Measurements from ENCODE around the gene LAMTOR2.

The LAMTOR2 gene

GRCh38 chr1:156097499-156098178, 43.1 kb downstream of the LAMTOR2 start:
- no peak for DNase-seq (ENCODE audit: low spot score)
- FAIRE-seq, result no peak

- FAIRE-seq, result no peak
- no peak for DNase-seq (ENCODE audit: low spot score)
These were observed 44.2 kb downstream of the LAMTOR2 start for GRCh38 chr1:156098784-156099183.

GRCh38 chr1:156099282-156099681, 44.7 kb downstream of the LAMTOR2 start:
- FAIRE-seq (no peak), DNase-seq (ENCODE audit: low spot score) (no peak)

GRCh38 chr1:156100205-156100995, 45.8 kb downstream of the LAMTOR2 start:
- peak; percentile 45 for DNase-seq (ENCODE audit: low spot score)
- FAIRE-seq, result no peak

GRCh38 chr1:156101880-156102279, 47.3 kb downstream of the LAMTOR2 start:
- FAIRE-seq (no peak), DNase-seq (ENCODE audit: low spot score) (no peak)

GRCh38 chr1:156102633-156103511, 48.3 kb downstream of the LAMTOR2 start:
- DNase-seq (ENCODE audit: low spot score), result no peak
- FAIRE-seq, result no peak

- FAIRE-seq (no peak), DNase-seq (ENCODE audit: low spot score) (no peak)
These were observed 49.0 kb downstream of the LAMTOR2 start for GRCh38 chr1:156103521-156103947.

- DNase-seq (ENCODE audit: low spot score), result peak; percentile 50
- no peak for FAIRE-seq
These were observed 49.7 kb downstream of the LAMTOR2 start for GRCh38 chr1:156104065-156104810.

GRCh38 chr1:156104861-156105832, 50.6 kb downstream of the LAMTOR2 start:
- DNase-seq (ENCODE audit: low spot score) (no peak), FAIRE-seq (no peak)

GRCh38 chr1:156106624-156107488, 52.3 kb downstream of the LAMTOR2 start:
- DNase-seq (ENCODE audit: low spot score), result peak; percentile 13
- no peak for FAIRE-seq

GRCh38 chr1:156108057-156108456, 53.5 kb downstream of the LAMTOR2 start:
- DNase-seq (ENCODE audit: low spot score), result no peak
- no peak for FAIRE-seq
